Activated CD4-positive, alpha-beta T cell treated with anti-CD3 and anti-CD28 coated beads, Interleukin-2, amount 50 U/mL, for 24 hours (primary cell): ENCODE measurements around the gene NFIX.

Source experiments
- DNase-seq, 2 donors: peaks; one replicate each; pipeline ENCODE4 v3.0.0-alpha.2; 2020; ENCODE audit warnings: low read depth in 1 of 2, low spot score in 1 of 2

The NFIX gene

DNA sequence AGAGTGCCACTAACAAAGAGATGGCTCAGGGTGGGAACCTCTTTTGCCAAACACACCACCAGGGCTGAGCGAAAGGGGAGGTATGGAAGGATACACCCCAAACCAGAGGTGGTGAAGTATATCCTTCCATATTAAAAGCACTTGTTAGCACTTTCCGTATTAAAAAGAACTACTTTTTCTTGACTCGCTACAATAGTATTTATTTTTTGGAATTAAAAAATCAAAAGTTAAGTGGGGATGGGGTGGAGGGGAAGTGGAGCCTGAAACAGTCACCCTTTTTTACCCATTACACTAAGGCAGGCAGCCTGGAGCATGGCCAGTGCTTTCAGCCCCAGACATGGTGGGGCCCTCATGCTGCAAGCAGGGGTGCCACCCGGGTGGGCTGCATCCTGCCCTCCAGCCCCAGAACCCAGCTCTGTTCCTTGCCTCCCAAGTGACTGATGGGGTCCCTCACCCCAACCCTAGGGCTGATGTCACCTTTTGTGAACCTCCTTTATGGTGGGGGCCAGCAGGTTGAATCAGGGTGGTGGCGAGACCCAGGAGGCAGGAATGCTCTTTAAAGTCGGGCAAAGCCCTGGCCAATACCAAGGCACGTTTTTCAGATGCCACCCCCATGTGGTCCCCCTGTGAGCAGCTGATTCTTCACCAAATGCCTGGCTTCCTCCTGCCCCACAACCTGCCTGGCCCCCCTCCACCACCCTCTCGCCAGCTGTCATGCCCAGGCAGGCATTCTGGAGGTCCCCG, 76.3 kb downstream of the NFIX start:
- DNase-seq: no peak

DNA sequence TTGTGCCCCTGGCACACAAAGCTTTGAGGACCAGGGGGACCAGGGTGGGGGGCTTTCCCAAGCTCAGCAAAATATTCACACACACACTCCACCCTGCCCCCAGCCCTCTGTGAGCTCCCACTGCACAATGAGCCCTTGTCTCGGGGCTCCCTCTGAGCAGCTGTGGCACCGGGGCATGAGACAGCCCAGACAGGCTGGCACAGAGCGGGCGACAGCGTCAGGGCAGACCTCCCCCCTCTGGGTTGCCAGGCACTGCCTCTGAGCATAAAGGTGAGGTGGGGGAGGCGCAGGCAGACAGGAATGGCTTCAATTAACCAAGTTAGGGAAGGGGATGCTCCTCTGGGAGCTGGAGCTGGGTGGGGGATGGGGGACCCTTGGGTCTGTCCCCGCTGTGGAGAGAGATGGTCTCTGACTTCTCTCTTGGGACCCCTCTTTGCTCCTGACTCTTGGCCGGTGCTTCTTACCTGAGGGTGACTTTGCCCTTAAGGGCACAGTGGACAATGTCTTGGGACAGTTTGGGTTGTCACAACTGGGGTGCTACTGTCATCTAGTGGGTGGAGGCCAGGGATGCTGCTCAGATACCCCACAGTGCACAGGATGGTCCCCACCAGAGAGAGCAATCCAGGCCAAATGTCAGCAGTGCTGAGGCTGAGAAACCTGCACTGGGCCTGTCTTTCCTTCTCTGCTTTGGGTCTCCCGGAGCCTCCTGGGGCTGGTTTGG, 77.1 kb downstream of the NFIX start:
- no peak for DNase-seq

DNA sequence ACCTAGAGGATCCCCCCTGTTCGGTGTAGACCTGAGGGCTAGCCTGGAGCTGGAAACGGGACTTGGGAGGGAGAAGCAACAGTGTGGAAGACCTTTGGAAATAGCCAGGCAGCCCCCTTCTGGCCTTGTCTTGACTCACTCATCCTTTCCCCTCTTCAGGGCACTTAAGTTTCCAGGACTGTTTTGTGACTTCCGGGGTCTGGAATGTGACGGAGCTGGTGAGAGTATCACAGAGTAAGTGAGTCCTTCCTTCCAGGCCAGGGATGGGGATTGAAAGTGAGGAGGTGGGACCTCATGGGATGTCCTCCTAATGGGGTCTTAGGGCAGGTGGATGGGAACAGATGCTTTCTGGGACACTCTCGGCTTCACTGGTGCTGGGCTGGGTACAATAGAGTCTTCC, 78.0 kb downstream of the NFIX start:
- DNase-seq: no peak

DNA sequence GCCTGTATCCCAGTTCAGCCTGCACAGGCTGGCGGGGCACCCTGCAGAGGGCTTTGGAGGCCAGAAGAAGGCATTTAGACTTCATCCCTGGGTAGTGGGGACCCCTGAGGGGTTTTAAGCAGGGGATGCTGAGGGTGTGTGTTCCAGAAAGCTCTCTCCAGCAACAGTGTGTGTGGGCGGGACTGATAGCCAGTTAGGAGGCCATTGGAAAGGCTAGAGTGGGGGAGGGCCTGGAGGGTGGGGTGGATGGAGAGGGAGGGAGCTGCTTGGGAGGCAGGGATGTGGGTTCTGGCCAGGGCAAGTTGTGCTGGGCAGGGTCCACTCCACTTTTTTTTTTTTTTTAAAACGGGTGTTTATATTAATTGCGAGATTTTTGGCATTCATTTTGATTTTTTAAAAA, 79.1 kb downstream of the NFIX start:
- no peak for DNase-seq

DNA sequence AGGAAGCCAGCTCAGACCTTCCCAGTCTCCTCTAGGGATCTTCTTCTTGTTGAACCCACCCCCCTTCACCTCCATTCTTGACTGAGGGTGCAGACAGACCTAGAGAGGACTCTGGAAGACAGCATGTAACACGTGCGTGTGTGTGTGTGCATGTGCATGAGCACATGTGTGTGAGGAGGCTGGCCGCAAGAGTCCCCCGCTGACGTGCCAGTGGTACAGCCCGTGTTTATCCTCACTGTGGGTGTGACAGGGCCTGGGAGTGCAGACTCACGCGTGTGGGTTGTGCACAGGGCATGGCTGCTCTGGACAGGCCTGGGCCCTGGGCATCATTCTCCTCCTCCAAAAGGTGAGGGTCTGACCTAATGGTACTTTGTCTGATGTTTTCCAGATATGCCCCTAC, 81.0 kb downstream of the NFIX start:
- DNase-seq: no peak

DNA sequence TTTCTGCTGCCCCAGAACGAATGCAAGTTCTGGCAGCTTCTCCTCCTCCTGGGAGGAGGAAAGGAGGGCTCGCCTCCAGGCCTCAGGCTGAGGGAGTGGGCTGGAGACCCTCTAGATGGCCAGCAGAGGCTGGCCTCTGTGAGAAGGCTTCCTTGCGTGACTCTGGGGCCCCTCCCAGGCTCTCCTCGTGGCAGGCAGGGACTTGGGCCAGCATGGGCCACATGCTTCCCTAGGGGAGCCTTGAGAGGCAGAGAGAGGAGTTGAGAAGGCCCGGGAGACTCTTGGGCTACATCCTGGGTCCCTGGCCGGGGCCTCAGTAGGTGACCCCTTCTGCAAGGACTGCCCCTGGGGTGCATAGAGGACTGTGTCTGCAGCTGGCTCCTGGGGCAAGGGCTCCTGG, 81.5 kb downstream of the NFIX start:
- DNase-seq: no peak

DNA sequence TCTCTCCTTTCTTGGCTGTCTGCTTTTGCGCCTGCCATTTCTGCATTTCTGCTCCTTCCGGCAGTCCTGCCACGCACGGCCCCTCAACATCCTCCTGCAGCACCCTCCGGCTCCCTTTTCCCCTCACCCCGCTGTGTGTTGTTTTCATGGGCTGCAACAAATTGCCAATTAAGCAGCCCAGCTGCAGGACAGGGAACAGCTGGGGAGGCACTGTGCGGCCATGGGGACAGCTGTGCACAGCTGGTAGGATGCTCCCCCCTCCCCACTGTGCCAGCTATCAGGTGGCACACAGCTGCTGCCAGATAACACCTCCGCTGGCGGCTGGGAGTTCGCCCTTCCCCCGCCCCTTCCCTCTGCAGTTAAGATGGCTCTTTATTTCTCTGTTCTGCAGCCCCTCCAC, 82.0 kb downstream of the NFIX start:
- no peak for DNase-seq

DNA sequence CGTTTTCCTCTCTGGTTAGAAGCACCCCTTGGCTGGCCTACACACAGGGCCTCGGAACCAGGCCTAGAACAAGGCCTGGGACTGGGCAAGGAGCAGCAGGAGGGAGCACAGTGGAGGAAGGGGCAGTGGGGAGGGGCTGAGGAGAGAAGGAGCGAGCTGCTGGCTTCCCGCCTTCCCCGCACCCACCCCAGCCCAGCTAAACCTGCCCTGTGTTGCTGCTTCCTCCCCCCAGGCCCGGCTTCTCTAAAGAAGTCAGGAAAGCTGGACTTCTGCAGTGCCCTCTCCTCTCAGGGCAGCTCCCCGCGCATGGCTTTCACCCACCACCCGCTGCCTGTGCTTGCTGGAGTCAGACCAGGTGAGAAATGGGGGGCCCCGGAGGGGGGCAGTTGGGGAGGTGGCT, 83.1 kb downstream of the NFIX start:
- no peak for DNase-seq

DNA sequence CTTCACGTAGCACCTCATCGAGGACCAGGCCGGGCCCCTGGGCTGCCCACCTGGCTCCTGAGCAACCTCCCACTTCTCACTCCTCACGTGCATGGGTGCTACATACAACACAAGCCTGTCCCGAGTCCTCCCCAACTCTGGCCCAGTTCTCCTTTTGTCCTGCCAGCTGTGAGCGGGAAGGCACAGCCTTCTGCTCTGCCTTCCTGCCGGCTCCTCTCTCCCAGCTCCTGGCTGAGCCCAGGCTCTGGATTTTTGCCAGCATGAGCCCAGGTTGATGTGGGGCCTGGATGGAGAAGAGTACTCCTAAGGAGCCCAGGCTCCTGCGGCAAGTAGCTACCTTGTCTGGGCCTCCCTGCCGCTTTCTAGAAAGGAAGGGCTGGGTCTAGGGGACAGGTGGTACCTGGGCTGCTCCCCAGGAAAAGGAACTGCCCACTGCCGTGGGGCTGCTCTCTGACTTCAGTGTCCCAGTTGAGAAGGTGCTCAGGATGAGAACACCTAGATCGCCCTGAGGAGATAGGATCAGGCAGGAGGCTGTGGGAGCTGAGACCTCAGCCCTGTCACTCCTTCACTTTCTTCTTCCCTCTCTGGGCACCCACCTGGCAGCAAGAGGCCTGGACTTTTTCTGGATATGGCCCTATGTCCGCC, 83.7 kb downstream of the NFIX start:
- DNase-seq: no peak

DNA sequence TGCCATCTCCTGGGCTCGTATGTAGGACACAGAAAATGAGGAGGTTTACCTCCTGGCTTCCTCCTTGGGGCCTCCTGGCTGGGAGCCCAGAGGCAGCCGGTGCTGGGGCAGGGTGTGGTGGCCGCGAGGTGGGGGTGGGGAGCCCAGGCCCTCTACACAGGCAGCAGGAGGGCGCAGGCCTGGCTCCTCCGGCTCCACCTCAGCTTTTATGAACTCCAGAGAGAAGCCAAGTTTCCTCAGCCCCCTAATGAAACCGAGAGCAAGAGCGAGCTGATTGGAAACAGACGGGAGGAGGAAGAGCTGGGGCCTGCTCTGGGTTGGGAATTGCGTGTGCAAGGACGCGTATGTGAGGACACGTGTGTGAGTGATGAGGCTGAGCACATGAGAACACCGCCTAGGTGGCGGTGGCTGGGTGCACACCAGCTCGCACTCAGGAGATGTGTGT, 84.3 kb downstream of the NFIX start:
- no peak for DNase-seq

DNA sequence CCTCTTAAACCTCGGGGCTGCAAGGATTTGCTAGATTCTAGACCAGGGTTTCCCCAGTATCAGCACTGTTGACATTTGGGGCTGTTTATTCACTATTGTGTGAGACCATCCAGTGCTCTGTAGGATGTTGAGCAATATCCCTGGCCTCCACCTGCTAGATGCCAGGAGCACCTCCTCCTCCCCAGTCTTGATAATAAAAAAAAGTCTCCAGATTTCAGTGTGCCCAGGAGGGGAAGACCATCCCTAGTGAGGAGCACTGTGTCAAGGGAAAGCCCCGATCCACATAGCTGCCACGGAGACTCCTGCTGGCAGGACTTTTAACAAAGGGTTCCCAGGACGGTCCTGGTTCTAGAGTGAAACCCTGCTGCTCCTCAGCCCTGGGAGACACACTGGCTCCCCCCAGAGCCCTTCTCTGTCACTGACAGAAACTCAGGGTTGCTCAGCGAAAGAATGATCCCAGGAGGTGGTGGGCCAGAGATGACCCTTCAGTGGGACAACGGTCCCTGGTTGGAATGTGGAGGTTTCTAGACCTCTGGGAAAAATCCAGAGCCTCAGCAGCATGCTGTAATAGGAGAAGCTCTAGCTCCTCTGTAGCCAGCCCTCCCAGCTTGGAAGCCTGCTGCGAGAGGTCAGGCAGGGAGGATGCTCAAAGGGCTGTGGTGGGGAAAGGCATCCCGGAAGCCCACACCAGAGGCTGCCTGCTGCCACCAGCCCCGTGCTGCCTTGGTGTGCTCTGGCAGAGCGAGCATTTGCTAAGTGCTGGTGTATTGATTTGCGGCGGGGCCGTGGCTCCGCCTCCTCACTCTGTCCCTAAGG, 87.1 kb downstream of the NFIX start:
- DNase-seq: no peak

DNA sequence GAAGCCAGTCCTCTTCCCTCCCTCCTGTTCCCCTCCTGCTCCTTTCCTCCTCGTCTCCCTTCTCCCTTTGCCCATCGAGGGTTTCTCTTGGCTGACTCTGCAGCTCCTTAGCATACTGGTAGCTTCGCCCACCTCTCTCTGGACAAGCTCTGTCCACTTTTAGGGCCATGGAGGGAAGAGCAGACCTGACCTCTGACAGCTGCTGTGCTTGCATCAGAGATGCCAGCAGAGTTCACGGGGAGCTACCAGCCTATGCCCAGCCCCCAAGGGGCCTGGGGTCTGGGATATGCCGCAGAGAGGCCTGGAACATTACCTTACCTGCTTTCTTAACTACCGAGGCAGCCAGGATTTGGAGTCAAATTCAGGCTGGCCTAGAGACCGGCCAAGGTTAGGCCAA, 87.7 kb downstream of the NFIX start:
- DNase-seq: no peak

DNA sequence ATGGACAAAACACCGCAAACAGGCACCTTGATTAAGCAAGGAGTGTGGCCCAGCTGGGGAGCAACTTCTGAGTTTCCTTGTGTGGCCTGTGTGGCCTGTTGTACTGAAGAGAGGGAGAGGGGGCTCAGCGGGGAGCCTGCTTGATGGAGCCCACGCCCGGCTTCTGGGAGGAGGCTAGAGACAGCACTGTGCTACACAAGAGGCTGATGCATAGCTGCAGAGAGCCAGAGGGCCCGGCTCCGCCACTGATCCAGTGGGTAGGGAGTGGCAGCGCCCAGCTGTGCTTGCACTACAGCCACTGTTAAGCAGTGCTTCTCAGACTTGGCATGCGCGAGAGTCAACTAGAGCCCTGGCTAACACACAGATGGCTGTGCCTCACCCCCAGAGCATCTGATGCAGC, 88.4 kb downstream of the NFIX start:
- no peak for DNase-seq

DNA sequence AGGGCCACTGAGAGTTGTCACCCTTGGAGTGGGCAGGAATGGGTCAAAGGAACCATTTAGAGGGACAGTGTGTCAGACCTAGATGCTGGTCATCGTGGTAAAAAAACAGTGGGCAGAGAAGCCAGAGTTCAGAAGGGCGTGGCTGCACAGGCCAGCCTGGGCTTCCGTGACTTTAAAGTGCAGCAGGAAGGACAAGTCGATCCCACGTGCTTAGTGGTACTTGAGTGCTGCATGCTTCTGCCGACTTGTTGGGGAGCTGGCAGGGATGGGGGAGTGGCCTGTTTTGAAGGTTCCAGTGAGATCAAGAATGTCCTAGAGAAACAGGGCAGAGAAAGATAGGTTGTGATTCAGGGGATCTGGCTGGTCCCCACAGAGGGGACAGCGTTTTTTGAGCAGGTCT, 90.4 kb downstream of the NFIX start:
- DNase-seq: no peak

DNA sequence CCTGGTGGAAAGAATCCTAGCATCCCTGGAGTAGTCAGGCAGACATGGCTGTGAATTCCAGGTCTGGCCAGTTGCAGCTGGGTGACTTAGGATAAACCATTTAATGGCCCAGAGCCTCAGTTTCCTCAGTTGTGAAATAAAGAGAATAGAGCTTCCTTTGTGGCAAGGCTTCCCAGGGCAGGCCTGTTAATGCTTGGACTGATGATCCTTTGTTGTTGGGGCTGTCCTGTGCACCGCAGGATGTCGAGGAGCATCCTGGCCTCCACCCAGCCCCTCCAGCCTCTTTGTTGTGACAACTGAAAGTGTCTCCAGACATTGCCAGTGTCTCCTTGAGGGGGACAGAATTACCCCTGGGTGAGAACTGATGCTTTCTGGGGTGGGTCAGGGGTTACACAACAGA, 91.1 kb downstream of the NFIX start:
- no peak for DNase-seq

DNA sequence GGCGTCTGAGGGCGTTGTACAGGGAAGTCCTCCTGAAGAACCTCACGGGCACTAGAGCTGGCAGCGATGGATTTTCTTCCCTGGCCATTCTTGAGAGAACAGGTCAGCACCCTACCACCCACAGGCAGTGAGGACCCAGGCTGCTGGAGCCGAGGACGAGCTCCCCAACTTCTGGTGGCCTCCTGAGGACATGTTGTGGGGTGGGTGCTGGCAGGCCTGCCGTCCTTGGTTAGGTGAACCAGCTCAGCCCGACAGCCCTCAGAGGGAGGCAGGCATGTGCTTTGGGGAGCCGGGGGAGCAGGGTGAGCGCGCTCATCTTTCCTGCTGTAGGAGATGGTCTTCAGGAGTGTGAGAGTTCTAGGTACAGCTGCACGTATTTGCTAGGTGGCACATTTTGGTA, 92.0 kb downstream of the NFIX start:
- DNase-seq: no peak

DNA sequence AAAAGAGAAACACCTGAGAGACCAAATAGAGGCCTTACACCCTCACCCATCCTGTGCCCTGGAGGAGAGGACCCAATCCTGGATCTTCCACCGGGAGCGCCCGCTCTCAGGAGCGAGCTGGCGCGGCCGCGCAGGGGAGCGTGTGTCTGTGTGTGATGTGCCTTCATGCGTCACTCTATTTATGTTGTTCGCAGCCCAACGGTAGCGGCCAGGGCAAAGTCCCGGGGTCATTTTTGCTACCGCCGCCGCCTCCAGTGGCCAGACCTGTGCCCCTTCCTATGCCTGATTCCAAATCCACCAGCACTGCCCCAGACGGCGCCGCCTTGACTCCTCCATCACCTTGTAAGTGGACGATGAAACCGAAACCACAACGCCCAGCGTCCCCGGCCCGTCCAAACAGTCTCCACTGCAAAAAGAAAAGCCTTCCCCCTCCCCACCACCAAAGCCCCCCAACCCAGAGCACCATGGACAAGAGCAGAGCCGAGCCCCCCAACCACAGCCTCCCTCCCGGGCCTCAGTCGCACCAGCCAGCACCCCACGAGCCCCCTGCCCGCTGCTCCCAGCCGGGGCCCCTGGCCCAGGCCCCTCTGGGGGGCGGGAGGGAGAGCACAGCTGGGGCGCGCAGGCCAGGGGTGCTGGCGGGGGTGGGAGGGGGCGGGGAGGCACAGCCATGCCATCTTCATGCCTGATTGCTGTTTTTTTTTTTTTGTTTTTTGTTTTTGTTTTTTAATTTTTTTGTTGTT, 92.7 kb downstream of the NFIX start:
- no peak for DNase-seq

DNA sequence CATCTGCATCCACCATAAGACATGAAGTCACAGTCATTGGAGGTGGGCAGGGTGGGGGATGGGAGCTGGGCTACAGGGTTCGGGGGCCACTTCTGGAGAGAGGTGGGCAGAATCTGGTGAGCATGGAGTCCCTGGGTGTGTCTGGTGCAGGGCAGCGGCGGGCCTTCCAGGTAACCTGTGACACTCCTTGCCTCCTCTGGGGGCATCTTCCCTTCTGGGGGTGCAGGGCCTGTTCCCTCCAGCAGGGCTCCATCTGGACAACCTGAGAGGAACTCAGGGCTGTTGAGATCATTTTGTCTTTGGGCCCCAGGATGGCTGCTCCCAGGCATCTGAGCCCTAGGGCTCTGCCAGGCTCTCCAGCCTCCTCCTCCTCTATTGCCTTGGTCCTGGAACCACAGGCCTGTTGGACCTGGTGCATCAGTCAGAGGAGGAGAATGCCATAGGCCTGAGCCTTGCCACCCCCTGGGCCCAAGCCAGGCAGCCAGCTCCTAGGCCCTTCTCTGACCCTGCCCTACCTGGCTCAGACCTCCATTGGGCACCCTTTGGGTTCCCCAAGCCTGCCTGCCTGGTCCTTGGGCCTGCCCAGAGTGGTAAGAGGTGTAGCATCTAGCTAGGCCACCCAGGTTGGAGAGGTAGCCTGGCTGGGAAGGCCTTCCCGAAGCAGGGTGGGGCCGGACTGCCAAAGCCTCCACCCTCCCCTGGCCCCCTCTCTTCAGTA, 94.0 kb downstream of the NFIX start:
- no peak for DNase-seq

DNA sequence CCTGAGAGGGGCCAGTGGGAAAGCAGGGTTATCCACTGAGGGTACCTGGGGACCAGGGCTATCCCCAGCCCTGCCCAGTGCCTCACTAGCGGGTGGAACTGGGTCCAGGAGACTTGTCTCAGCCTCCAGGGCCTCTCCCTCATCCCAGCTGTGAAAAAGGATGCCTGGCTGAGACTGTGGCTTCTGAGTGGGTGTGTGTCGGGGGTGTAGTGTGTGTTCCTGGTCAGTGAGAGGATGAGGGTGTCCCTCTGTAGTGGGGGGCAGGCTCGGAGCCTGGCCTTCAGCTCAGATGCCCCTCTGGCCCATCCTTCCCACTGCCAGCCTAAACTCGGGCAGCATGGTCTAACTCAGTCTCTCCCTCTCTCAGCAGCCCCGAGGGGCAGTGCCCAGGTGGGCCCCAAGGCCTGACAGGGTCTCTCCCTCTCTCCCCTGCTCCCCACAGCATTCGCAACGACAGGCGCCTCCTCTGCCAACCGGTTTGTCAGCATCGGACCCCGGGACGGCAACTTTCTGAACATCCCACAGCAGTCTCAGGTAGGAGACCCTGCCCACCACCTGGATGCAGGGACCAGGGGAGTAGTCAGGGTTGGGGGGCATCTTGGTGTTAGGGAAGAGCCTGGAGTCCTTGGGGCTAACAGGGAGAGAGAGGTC, 94.7 kb downstream of the NFIX start:
- no peak for DNase-seq
